C1 segment of cervical spinal cord (tissue), 14 donors: Measurements from ENCODE around the gene ANKS1B.

Source experiments
- DNase-seq, 14 donors: peaks; one replicate each; lab custom pipeline; 2025; lab: John Stamatoyannopoulos, UW

The ANKS1B gene

DNA sequence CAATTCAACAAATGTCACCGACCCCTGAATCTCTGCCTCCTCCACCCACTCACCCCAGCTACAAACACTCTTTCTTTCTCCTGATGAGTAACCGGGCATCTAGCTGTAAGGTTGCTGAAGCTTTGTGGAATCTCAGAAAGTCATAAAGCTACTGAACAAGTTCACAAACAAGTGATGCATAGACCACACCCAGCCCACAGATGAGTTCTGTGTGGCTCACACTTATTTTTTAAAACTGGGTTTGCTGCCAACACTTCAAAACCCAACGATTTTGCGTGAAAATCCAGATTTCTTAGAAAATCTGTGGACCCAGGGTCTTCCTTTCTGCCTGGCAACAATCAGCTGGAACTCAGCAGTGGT is 1243.6 kb downstream of the ANKS1B start:
- no peak for DNase-seq

DNA sequence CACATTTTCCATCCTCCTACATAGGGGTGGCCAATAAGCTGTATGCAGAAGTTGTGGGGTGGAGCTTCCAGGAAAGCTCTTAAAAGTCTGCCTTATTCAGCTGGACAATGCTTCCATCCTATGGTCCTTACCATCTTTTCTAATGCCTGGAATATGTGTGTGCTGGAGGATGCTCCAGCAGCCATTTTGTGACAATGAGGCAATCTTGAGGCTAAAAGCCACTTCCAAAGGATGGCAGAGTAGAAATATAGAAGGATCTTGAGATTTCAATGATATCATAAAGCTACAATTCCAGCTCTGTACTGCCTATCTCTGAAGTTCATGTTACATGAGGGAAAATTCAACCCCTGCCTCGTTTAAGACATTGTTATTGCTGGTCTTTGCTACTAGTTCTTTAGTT is 1244.0 kb downstream of the ANKS1B start:
- DNase-seq, result no peak

DNA sequence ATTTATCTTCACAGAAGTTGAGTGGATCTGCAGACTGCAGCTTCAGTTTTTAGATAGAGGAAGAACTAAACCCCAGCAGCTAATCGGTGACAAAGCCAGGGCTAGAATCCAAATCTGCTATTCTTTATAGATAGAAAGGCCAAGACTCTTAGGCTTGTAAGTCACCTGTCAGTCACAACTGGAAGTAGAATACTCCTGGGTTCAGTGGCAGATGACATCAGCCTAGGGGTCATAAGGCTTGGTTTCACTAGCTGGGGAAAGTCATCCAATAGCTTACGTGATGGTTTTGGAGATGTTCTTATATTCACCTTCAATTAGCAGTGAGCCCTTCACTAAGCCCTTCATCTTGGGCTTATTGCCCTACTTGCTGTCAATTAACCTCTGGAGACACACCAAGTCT is 1246.2 kb downstream of the ANKS1B start:
- no peak for DNase-seq

DNA sequence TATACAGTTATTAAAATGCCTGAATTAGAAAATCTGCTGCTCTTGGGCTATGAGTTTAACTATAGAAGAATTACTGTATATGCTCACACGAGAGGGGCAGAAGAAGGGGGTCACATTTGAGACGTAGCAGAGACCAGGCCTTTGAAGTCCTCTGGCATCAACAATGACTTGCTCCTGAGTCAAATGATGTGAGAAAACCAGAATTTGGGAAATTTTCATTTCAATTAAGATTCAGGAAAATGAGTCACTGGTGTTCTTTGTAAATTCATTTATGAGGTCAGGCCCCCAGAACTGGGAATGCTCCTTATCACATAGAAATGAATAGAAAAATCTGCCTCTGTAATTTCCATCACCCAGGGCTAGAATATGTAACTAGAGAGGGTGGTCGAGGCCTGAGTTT is 1246.7 kb downstream of the ANKS1B start:
- no peak for DNase-seq

DNA sequence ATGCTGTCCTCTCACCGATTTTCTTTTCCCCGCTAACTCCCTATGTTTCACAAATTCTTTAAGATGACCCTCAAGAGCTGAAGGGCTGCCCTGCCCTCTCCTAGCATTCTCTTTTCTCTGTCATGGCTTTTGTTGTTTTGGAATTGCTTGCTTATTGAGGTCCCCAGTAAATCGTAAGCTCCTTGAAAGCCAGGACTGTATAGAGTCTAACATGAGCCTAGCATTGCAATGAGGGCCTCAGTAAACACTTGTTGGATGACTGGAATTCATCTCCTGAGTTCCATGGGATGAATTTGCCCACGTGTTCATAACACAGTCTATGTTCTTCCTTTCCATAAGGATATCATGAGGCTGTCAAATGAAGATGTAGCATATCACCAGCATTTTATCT is 1247.4 kb downstream of the ANKS1B start:
- DNase-seq, result no peak

DNA sequence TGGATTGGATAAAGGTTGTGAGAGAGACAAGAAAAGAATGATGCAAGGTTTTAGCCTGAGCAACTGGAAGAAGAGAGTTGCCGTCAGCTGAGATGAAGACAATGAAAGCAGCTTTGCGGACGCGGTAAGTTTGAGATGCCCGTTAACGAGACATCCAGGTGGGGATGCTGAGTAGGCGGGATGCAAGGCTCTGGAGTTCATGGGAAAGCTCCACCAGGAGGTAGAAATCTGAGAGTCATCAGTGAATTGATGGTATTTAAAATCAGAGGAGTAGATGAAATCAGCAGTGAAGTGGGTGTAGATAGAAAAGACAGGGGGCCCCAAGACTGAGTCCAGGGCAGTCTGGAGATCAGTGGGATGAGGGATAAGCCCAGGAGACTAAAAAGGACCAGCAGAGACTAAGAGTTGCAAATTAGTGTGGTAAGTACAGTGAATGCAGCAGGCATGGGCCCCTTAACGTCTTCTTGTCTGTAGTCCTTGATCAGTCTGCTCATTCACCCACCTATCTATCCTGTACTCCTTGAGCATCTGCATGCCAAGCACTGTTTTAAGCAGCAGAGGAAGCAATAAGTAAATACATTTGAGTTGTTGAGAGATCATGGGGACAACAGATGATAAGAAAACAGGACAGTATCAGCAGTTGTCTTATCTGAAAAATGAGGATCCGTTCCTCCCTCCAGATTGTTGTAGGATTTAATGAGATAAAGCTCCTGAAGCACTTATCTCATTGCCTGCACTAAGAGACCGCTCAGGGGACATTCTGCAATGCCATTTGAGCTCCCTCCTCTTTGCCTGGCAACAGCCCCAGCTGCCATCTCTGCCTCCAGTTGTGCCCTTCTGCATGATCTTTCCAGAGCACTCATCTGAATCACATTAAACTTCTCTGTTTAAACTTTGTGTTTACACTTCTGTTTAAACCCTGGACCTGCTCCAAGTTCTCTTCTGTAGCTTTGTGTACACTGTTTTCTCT is 1248.1 kb downstream of the ANKS1B start:
- DNase-seq, result no peak

DNA sequence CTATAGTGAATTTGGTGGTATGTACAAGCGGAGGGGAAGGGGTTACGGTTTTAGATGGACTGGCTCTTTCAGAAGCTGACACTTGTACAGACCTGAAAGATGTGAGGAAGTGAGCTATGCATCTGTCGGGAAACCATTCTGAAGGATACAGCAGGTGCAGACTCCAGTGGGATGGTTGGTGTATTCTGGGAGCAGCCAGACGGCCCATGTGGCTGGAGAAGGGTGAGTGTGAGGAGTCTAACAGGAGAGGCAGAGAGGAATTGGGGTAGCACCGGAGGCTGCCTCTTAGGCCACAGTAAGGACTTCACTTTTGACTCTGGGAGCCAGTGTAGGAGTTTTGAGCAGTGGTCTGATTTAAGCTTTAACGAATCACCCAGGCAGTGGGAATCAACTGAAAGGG is 1248.9 kb downstream of the ANKS1B start:
- no peak for DNase-seq

DNA sequence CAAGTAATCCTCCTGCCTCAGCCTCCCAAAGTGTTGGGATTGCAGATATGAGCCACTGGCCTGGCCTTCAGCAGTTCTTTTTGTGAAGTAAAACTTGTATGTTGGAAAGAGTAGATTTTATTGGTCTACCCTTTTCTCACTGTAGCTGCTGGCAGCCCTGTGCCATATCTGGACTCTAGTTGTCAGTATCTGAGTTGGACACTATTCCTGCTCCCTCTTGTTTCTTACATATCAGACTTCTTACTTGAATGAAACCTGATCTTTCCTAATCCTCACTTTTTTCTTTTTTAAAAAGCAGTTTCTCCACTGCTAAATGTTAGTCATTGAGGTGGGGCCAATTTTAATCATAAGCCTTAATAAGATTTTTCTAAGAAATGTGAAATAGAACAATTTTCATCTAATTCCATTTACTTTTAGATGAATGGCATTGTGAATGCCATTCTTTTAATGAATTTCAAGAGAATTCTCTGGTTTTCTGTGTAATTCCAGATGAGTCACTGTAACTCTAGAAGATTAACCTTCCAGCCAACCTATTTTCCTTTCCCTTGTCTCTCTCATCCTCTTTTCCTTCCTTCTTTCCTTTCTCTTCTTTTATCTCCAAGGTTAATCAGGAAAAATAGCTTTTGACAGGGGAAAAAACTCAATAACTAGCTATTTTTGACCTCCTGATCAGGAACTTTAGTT is 1250.9 kb downstream of the ANKS1B start:
- DNase-seq, result no peak

DNA sequence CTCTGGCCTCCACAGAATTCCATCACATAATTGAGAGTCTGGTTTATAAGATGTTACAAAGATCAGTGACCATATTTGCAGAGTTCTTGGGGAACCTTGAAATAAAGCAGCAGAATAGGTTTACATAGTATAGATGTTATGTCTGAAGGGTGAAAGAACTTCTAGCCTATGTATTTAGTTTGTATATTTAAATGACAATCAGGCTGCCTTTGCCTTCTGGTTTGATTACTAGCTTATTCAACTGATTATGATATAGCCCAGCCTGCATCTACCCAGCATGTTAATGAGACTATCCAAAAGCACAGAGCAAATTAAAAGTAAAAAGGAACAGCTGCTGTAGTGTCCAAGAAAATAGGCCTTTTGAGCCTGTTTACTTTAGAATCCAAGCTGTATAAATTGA is 1254.3 kb downstream of the ANKS1B start:
- DNase-seq, result no peak

DNA sequence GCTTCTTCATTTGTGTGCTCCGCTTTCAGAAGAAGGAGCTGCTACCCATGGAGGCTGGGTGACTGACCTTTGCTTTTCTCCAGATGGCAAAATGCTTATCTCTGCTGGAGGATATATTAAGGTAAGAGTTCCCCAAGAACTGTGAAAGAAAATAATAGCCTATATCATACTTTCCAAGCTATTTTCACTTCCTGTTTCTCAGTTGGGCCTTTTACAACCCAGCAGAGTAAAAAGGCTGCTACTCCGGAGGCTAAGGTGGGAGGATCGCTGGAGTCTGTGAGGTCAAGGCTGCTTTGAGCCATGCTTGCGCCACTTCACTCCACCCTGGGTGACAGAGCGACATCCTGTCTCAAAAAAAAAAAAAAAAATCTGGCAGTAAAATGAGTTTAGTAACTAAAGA is 1257.5 kb downstream of the ANKS1B start:
- no peak for DNase-seq

DNA sequence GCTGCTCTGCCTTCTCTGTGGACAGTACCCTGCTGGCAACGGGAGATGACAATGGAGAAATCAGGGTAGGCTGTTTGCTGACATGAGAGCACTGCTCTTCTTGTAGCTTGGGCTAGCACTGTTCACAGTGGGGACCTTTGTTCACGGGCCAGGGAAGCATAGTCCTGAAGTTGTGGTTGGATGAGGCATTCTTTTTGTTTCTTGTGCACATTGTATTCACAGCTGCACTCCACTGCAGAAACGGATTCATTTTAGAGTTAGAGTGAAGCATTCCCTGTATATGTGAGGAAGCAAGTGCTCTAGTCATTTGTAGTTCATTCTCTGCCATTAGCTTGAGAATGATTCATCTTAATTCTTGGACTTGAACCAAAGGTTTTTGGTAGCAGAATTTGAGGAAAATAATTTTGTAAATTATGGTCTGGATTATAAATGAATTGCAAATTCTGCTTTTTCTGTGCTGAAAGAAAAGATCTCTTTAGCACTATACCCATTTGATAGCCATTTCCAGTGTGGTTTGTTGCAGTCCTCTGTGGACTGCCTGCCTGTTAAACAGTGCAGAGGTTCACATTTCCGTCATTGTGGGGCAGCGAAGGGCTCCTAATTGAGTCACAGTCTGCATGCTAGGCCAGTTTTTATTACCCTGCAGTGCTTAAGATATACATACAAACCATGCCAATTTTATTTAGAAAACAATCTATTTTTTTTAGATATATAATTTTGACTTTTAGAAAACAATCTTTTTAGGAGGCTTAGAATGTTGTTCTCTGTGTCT is 1259.1 kb downstream of the ANKS1B start:
- DNase-seq, result peak in 10 of 14 donors; percentile 23 to 63 (median 53)

DNA sequence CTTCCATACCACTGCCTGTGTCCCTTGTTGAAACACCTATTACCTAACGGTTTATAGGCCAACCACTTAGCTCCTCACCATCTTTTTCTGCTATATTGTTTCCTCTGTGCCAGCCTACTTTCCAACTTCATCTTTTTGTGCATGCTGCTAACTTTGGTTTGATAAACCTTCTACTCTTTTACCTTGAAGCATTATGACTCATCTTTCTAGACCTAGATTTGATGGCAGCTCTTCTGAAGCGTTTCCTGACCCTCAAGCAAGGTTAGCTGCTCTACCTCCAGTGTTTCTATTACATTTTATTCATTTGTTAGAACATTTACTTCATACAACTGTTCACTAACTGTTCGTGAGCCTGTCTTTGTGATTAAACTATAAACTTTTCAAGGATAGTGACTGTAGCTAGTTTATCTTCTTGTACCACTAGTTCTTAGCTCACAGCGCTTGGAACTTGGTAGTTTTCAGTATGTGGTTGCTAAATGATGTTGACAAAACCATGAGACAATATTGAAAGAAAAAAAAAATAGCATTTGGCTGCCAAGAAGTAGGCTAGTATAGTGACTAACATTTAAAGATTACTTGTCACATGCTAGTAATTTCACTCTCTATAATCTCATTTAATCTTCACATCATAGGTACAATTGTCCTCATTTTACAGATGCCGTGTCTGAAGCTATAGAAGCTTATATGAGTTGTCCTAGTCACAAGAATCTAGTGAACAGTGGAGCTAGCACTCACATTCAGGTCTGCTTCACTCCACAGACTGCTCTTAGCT is 1260.2 kb downstream of the ANKS1B start:
- DNase-seq, result no peak

DNA sequence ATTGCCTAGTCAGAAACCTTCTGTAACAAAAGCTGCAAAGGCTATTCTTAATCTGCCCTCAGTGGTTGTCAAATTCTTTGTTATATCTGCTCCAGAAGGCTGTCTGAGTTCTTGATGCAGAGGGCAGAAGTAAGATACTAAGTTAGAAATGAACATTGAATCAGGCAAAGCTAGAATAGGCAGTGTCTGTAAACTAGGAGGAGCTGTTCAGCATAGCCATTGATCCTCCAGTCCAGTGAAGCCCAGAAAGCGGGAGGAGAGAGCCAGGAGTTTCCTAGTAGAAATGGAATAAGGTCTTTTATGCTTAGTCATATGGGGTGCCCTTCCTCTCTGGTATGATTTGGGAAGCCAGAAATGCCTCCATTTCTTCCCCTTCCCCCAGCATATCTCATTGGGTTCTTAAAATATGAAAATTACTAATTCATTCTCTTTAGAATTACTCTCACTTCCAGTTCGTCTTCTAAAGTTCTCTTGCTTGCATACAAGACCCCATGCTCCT is 1263.5 kb downstream of the ANKS1B start:
- no peak for DNase-seq

DNA sequence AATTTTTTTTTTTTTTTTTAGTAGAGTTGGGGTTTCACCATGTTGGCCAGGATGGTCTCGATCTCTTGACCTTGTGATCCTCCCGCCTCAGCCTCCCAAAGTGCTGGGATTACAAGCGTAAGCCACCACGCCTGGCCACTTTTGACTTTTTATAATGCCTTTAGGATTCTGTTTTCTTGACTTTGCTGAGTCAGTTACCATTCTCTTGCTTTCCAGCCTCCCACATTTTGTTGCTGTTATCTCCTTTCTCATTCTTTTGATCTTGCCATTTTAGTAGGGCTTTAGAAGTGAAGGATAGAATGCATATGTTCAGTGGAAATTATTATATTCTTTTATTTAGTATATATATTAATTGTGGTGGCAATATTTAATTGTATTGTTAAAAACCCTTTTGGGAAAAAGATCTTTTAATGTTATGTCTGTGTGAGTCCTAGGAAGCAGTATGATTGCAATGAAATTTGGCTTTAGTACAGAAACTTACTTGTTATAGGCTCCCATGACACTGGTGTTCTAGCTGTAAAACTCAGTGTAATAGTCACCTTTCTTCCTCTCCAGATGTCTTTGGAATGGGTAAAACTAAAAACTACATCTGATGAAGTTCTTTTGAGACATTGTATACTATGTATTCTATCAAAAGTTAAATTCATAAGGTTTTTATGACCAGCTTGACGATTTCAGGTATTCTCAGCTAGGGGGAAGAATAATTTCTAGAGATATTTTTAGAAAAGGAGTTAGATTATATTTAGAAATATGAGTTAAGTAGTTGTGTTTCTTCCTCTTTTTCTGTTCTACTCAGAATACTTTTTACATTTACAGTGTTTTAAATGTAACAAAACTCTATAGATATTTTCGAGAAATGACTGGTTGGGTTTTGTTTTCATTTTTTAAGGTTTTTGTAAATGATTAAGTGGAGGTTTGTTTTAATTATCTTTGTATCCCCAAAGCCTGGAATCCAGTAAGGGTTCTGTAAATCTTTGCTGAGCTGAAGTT is 1264.9 kb downstream of the ANKS1B start:
- DNase-seq, result no peak

DNA sequence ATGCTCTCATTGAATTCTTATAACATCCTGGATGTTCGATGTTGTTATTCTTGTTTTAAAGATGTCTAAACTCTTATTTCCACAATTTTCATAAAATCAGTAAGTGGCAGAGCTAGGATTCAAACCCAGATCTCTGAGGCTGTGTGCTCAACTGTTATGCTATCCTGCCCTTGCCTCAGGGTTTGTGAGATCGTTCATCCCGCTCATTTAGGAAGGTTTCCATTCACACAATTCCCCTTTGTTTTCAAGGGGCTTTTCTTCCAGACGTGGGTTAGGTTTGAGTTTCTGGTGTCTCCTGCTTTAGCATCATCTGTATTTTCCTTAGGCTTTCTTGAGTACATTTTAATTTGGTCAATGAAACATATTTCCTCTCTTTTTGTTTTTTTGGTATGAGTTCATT is 1270.3 kb downstream of the ANKS1B start:
- DNase-seq, result no peak

DNA sequence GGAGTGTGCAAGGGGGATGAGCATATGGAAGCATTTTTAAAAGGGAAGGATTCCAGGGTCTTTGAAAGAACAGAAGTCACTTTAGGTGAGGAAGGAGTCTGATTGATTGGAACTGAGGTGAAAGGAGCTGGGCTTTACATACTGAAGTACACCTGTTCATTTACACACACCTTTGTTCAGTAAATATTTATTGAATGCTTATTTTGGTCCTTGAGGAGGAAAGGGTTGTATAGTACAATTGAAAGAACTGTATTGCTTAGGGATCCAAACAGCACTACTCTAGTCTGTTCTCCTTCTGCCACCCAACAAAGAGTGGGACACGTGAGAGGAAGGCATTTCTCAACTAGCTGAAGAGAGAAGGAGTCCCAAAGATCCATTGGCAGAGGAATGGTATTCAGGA is 1275.7 kb downstream of the ANKS1B start:
- DNase-seq, result no peak

DNA sequence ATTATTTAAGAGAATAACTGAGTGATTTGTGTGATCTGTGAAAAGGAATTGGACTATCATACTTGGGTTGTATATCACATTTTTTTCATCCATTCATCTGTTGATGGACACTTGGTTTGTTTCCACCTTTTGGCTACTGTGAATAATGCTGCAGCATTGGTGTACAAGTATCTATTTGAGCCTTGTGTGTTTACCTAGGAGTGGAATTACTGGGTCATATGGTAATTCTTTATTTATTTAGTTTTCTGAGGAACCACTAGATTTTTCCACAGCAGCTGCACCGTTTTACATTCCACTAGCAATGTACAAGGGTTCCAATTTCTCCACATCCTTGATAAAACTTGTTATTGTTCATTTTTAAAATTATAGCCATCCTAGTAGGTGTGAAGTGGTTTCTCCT is 1283.6 kb downstream of the ANKS1B start:
- DNase-seq, result no peak

DNA sequence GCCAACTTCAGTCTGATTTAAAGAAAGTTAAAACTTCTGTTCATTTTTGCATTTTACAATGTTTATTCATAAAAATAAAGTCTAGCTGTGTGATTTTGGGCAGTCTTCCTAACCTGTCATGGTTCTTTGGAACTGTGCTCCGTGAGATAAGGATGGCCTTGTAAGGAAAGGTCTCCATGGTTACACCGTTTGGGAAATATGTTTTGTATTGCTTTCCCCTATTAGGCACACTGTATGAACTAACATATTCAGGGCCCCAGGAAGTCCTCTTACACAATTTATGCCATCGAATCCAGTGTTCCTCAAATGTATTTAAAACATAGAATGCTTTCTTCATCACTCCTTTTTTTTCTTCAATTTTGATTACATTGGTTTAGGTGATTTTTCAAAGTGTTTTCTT is 1285.2 kb downstream of the ANKS1B start:
- DNase-seq, result no peak

DNA sequence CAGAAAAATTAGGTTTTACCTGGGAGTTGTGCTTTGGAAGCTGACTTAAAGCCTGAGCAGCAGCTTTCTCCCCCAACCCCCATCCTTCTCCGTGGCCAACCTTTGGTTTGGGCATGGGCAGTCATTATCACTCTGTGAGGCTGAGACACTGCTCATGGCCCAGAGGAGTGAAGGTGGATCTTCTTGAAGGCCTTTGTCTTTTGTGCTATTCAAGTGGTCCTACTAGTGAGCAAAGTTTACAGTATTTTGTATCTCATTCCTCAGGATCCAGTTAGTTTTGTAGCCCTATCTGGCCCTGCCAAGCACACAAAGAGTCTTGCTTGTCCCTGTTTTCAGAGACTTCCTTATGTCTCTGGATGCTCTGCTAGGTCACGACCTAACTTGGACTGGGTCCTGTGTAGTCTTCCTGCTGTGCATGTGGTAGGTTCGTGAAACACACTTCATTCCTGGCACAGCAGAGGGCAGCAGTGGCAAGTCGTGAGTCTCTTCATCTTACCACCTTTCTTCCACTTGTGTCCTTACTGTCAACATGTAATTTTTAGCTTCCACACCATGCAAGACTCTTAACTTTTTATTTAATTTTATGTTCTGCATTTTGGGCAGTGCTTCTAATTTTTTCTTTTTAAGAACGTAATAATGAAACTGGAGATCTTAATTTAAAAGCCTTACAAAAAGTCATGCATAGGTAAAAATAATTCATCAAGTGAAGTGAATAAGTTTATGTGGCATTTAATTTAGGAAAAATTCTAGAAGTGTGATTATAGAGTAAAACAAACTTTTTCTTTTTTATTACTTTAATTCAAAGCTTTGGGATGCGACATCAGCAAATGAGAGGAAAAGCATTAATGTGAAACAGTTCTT is 1285.9 kb downstream of the ANKS1B start:
- peak in 11 of 14 donors; percentile 7 to 61 (median 42) for DNase-seq
